Fibroblast of villous mesenchyme (primary cell): ENCODE results near the gene GCG. TPM values are rescaled to one million over a fixed set of nuclear protein-coding genes. Genes with fewer than 3 reads are reported as not detected.

Experiments
- DNase-seq: peaks from one replicate; pipeline ENCODE4 v3.0.0-alpha.2; 2010; ENCODE audit warnings: low read depth
- H3K4me3 ChIP-seq: 2 replicates; pipeline ENCODE4 v1.5.1; 2011; ENCODE audit warnings: low read depth, mild to moderate bottlenecking, low read length
- CTCF ChIP-seq: IDR thresholded peaks from 2 replicates; pipeline ENCODE4 v1.5.1; 2012; ENCODE audit warnings: low read depth, mild to moderate bottlenecking, low read length; ENCODE audit not compliant: insufficient read depth
- total RNA-seq: library from RNA; depleted of rRNA; stranded (reverse); fragments of >200 nt; gene quantifications from 2 replicates; pipeline ENCODE4 v1.2.3, GENCODE V29; 2012

Gene GCG
- total RNA-seq, 1 donor = not detected

- no peak overlapping the region for H3K4me3 ChIP-seq
- no peak for TF ChIP-seq CTCF
- peak; percentile 67 for DNase-seq
These were observed 35.7 kb downstream of the GCG start for GRCh38 chr2:162116352-162116751.

GRCh38 chr2:162115076-162115475, 37.0 kb downstream of the GCG start:
- no peak for DNase-seq

GRCh38 chr2:162114271-162114670, 37.8 kb downstream of the GCG start:
- no peak overlapping the region for H3K4me3 ChIP-seq
- no peak for TF ChIP-seq CTCF
- DNase-seq = no peak

More at GRCh38 chr2:162115076-162115475, 37.0 kb downstream of the GCG start:
- TF ChIP-seq CTCF = no peak
- no peak overlapping the region for H3K4me3 ChIP-seq

GRCh38 chr2:162113776-162114168, 38.3 kb downstream of the GCG start:
- no peak overlapping the region for H3K4me3 ChIP-seq
- DNase-seq = peak; percentile 91
- TF ChIP-seq CTCF = no peak

GRCh38 chr2:162113088-162113775, 38.8 kb downstream of the GCG start:
- no peak for DNase-seq
- H3K4me3 ChIP-seq = no peak overlapping the region
- no peak for TF ChIP-seq CTCF

GRCh38 chr2:162111958-162112850, 39.8 kb downstream of the GCG start:
- no peak for TF ChIP-seq CTCF
- H3K4me3 ChIP-seq = no peak overlapping the region
- DNase-seq = peak; percentile 39
